ENCODE measurements around the gene FLNB. TPM values are rescaled to one million over a fixed set of nuclear protein-coding genes. Genes with fewer than 3 reads are reported as not detected.

FLNB gene
- total RNA-seq, 4 donors from 2014 or later: 61.9 to 114 (median 89.9) TPM

GRCh38 chr3:58025406-58025805 lies 17.2 kb downstream of the FLNB start:
- Histone ChIP-seq H3K36me3 (no peaks in the 10 kb centered on the region), H3K9me3 (no peaks in the 10 kb centered on the region), H3K4me1 (peaks cover 22 to 90% (median 84%) of the 10 kb centered on the region in 4 donors), H3K4me3 (peak overlapping the region in 2 of 4 donors; percentile 14 to 15), H3K27ac (replicated peaks in 1 of 4) (peak overlapping the region; percentile 83 to 92 (median 86)), H3K27me3 (no peaks in the 10 kb centered on the region)
- intact Hi-C loops (cut with DNase I): no loop called here
- no peak for TF ChIP-seq POLR2AphosphoS5 (IDR thresholded peaks at IDR 0.05)
- no peak for TF ChIP-seq EP300 (IDR thresholded peaks at IDR 0.05)
- no peak for TF ChIP-seq CTCF (IDR thresholded peaks at IDR 0.05)
- TF ChIP-seq POLR2A (IDR thresholded peaks at IDR 0.05; ENCODE audit: low read depth): no peak
- DNase-seq (ENCODE audit: extremely low spot score): no peak
- 61% methylated on average over 5 of the region's 5 CpGs for WGBS

- Histone ChIP-seq H3K4me3 (peak overlapping the region in 3 of 4 donors; percentile 6 to 15 (median 14)), H3K9me3 (no peaks in the 10 kb centered on the region), H3K36me3 (no peaks in the 10 kb centered on the region), H3K27ac (replicated peaks in 1 of 4) (peak overlapping the region; percentile 83 to 92 (median 86)), H3K27me3 (no peaks in the 10 kb centered on the region), H3K4me1 (peaks cover 22 to 86% (median 78%) of the 10 kb centered on the region in 4 donors)
- WGBS: 35% methylated on average over 8 of the region's 12 CpGs
- DNase-seq (ENCODE audit: extremely low spot score): no peak
- TF ChIP-seq POLR2A (IDR thresholded peaks at IDR 0.05; ENCODE audit: low read depth): no peak
- TF ChIP-seq CTCF (IDR thresholded peaks at IDR 0.05): no peak
- TF ChIP-seq POLR2AphosphoS5 (IDR thresholded peaks at IDR 0.05): no peak
- TF ChIP-seq EP300 (IDR thresholded peaks at IDR 0.05): no peak
- intact Hi-C loops (cut with DNase I): no loop called here
Measured at GRCh38 chr3:58025837-58026569, 17.8 kb downstream of the FLNB start.

- intact Hi-C loops (cut with DNase I): no loop called here
- Histone ChIP-seq H3K36me3 (no peaks in the 10 kb centered on the region), H3K4me3 (peak overlapping the region in 3 of 4 donors; percentile 6 to 15 (median 14)), H3K27me3 (no peaks in the 10 kb centered on the region), H3K9me3 (no peaks in the 10 kb centered on the region), H3K27ac (replicated peaks in 1 of 4) (peak overlapping the region; percentile 83 to 92 (median 86)), H3K4me1 (peaks cover 16 to 80% (median 72%) of the 10 kb centered on the region in 4 donors)
- TF ChIP-seq POLR2AphosphoS5 (IDR thresholded peaks at IDR 0.05) (peak in 1 of 2 donors; percentile 14), POLR2A (IDR thresholded peaks at IDR 0.05; ENCODE audit: low read depth) (no peak)
- 49% methylated on average over 7 of the region's 7 CpGs for WGBS
- no peak for DNase-seq (ENCODE audit: extremely low spot score)
Measured at GRCh38 chr3:58026598-58026997, 18.4 kb downstream of the FLNB start.

- Histone ChIP-seq H3K4me3 (no peak overlapping the region), H3K36me3 (no peaks in the 10 kb centered on the region), H3K4me1 (peaks cover 15 to 78% (median 68%) of the 10 kb centered on the region in 4 donors), H3K27ac (replicated peaks in 1 of 4) (peak overlapping the region; percentile 83 to 92 (median 86)), H3K27me3 (no peaks in the 10 kb centered on the region), H3K9me3 (no peaks in the 10 kb centered on the region)
- whole genome bisulfite sequencing: 58% methylated on average over 6 of the region's 6 CpGs
- intact Hi-C loops (cut with DNase I): no loop called here
- no peak for TF ChIP-seq POLR2AphosphoS5 (IDR thresholded peaks at IDR 0.05)
- TF ChIP-seq EP300 (IDR thresholded peaks at IDR 0.05): no peak
- no peak for TF ChIP-seq CTCF (IDR thresholded peaks at IDR 0.05)
- TF ChIP-seq POLR2A (IDR thresholded peaks at IDR 0.05; ENCODE audit: low read depth): no peak
- no peak for DNase-seq (ENCODE audit: extremely low spot score)
Measured at GRCh38 chr3:58027704-58028317, 19.6 kb downstream of the FLNB start.

- no peak overlapping the region for H3K4me3 ChIP-seq
- peak overlapping the region in 3 of 4 donors; percentile 13 to 92 (median 15) for H3K27ac ChIP-seq (replicated peaks in 1 of 4)
- no peaks in the 10 kb centered on the region for H3K9me3 ChIP-seq
- TF ChIP-seq CTCF (IDR thresholded peaks at IDR 0.05) (no peak), POLR2AphosphoS5 (IDR thresholded peaks at IDR 0.05) (no peak), EP300 (IDR thresholded peaks at IDR 0.05) (no peak), POLR2A (IDR thresholded peaks at IDR 0.05; ENCODE audit: low read depth) (no peak)
- no peaks in the 10 kb centered on the region for H3K36me3 ChIP-seq
- no peak for DNase-seq (ENCODE audit: extremely low spot score)
- 71% methylated on average over 1 of the region's 1 CpG for WGBS
- intact Hi-C loops (cut with DNase I): no loop called here
- H3K27me3 ChIP-seq: no peaks in the 10 kb centered on the region
- peaks cover 15 to 75% (median 58%) of the 10 kb centered on the region in 4 donors for H3K4me1 ChIP-seq
Measured at GRCh38 chr3:58028902-58029301, 20.7 kb downstream of the FLNB start.

Measured in esophagus muscularis mucosa (tissue), 4 donors.